Measurements from ENCODE around the gene C1orf174.

C1orf174 gene

DNA sequence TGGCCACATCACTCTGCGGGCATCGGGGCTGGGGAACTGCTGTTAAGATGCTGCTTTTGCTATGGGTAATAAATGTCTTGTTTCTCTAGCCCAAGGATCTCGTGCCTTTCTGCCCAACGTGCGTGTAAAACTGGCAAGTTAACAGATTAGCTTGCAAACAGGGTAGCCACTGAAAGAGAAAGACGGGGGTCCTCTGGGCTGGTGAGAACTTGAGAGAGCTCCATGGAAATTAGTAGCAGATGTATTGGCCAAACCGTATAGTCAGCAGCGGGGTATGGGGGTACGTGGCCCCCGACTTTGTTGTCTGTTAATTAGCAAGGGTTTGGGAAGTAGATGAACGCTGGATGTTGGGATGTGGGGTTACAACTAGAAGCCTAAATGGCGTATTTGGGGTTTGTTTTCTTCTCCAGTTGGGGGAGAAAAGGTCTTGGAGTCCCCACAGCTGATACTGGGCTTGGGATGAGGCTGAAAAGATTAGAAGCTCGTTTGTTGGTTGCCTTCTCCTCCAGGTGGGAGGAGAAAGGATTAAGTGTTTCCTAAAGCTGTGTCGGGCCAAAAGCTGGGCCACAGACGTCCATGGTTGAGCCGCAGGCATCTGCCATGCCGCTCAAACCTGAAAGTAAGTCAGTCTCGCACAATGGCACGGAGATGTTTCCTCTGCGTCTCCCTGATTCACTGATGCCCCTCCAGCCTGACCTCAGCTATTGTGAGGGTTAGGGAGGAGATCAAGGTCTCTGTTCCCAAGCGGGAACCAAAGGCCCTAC lies 32.3 kb upstream of the C1orf174 start:
- no peak for ATAC-seq

DNA sequence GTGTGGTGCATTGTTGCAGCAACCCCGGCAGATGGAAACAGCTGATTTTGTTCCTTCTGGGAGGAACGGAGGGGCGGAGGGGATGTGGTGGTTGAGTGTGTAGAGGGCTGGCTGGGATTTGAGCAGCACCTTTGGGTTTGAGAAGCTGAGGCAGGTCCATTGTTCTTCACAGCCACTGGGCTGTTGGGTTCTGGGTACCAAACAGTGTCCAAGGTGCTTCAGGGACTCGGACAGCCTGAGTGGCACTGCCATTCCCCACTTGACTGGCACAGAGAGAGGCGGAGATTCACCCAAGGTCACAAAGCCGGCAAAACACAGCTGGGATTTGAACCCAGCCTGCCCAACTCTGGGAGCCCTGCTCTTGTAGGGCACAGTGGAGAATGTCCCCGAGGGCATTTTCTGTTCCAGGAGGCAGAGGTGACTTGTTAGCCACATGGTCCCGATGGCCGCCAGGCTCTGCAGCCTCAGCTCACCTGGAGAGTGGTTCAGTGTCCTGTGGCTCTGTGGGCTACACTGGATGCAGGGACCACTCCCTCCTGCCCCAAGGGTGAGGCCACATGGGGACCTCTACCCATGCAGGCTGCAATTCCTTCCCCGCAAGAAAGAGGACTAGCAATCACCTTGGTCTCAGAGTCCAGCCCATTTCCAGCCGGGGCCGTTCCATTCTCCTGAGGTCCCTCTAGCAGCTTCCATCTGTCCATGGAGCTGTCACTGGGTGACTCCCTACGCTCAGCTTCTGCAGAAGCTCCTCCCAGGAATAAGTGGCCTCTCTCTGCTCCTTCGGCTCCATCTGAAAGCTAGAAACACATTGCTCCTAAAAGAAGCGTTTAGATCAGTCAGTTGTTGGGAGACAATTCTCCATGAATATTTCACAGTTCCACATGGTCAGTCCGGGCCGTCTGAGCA lies 31.2 kb upstream of the C1orf174 start:
- ATAC-seq: no peak
- TF ChIP-seq ZNF565 (CRISPR knock-in tag; conservative IDR thresholded peaks at IDR 0.05; ENCODE audit: low read depth) (no peak), TCF4 (CRISPR knock-in tag; IDR thresholded peaks at IDR 0.05; ENCODE audit: borderline replicate concordance) (no peak), ESRRG (CRISPR knock-in tag; IDR thresholded peaks at IDR 0.05) (no peak), ZNF8 (CRISPR knock-in tag; IDR thresholded peaks at IDR 0.05) (no peak), OSR1 (CRISPR knock-in tag; IDR thresholded peaks at IDR 0.05) (no peak), SNAI2 (CRISPR knock-in tag; IDR thresholded peaks at IDR 0.05) (no peak), ARNTL (CRISPR knock-in tag; IDR thresholded peaks at IDR 0.05; ENCODE audit: borderline replicate concordance, low read depth) (no peak), ZFP3 (CRISPR knock-in tag; IDR thresholded peaks at IDR 0.05) (no peak), PPARA (CRISPR knock-in tag; IDR thresholded peaks at IDR 0.05; ENCODE audit: borderline replicate concordance) (no peak), ZFP30 (CRISPR knock-in tag; IDR thresholded peaks at IDR 0.05) (no peak), CSDC2 (CRISPR knock-in tag; IDR thresholded peaks at IDR 0.05) (no peak), TOX (CRISPR knock-in tag; IDR thresholded peaks at IDR 0.05; ENCODE audit: borderline replicate concordance) (no peak), ZNF70 (CRISPR knock-in tag; IDR thresholded peaks at IDR 0.05) (no peak)
- TF ChIP-seq, protein P1, sequence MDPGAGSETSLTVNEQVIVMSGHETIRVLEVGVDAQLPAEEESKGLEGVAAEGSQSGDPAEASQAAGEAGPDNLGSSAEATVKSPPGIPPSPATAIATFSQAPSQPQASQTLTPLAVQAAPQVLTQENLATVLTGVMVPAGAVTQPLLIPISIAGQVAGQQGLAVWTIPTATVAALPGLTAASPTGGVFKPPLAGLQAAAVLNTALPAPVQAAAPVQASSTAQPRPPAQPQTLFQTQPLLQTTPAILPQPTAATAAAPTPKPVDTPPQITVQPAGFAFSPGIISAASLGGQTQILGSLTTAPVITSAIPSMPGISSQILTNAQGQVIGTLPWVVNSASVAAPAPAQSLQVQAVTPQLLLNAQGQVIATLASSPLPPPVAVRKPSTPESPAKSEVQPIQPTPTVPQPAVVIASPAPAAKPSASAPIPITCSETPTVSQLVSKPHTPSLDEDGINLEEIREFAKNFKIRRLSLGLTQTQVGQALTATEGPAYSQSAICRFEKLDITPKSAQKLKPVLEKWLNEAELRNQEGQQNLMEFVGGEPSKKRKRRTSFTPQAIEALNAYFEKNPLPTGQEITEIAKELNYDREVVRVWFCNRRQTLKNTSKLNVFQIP (CRISPR knock-in tag; IDR thresholded peaks at IDR 0.05; ENCODE audit: borderline replicate concordance, low read depth): no peak
- TF ChIP-seq, protein P2, sequence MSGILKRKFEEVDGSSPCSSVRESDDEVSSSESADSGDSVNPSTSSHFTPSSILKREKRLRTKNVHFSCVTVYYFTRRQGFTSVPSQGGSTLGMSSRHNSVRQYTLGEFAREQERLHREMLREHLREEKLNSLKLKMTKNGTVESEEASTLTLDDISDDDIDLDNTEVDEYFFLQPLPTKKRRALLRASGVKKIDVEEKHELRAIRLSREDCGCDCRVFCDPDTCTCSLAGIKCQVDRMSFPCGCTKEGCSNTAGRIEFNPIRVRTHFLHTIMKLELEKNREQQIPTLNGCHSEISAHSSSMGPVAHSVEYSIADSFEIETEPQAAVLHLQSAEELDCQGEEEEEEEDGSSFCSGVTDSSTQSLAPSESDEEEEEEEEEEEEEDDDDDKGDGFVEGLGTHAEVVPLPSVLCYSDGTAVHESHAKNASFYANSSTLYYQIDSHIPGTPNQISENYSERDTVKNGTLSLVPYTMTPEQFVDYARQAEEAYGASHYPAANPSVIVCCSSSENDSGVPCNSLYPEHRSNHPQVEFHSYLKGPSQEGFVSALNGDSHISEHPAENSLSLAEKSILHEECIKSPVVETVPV (CRISPR knock-in tag; IDR thresholded peaks at IDR 0.05): no peak
- TF ChIP-seq, protein P3, sequence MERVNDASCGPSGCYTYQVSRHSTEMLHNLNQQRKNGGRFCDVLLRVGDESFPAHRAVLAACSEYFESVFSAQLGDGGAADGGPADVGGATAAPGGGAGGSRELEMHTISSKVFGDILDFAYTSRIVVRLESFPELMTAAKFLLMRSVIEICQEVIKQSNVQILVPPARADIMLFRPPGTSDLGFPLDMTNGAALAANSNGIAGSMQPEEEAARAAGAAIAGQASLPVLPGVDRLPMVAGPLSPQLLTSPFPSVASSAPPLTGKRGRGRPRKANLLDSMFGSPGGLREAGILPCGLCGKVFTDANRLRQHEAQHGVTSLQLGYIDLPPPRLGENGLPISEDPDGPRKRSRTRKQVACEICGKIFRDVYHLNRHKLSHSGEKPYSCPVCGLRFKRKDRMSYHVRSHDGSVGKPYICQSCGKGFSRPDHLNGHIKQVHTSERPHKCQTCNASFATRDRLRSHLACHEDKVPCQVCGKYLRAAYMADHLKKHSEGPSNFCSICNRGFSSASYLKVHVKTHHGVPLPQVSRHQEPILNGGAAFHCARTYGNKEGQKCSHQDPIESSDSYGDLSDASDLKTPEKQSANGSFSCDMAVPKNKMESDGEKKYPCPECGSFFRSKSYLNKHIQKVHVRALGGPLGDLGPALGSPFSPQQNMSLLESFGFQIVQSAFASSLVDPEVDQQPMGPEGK (CRISPR knock-in tag; IDR thresholded peaks at IDR 0.05; ENCODE audit: borderline replicate concordance): no peak
- TF ChIP-seq, protein P4, sequence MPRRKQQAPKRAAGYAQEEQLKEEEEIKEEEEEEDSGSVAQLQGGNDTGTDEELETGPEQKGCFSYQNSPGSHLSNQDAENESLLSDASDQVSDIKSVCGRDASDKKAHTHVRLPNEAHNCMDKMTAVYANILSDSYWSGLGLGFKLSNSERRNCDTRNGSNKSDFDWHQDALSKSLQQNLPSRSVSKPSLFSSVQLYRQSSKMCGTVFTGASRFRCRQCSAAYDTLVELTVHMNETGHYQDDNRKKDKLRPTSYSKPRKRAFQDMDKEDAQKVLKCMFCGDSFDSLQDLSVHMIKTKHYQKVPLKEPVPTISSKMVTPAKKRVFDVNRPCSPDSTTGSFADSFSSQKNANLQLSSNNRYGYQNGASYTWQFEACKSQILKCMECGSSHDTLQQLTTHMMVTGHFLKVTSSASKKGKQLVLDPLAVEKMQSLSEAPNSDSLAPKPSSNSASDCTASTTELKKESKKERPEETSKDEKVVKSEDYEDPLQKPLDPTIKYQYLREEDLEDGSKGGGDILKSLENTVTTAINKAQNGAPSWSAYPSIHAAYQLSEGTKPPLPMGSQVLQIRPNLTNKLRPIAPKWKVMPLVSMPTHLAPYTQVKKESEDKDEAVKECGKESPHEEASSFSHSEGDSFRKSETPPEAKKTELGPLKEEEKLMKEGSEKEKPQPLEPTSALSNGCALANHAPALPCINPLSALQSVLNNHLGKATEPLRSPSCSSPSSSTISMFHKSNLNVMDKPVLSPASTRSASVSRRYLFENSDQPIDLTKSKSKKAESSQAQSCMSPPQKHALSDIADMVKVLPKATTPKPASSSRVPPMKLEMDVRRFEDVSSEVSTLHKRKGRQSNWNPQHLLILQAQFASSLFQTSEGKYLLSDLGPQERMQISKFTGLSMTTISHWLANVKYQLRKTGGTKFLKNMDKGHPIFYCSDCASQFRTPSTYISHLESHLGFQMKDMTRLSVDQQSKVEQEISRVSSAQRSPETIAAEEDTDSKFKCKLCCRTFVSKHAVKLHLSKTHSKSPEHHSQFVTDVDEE (CRISPR knock-in tag; IDR thresholded peaks at IDR 0.05): no peak

More for the DNA sequence above, 32.3 kb upstream of the C1orf174 start:
- no peak for TF ChIP-seq ZFP3 (CRISPR knock-in tag; IDR thresholded peaks at IDR 0.05)
- no peak for TF ChIP-seq ZC3H10 (CRISPR knock-in tag; IDR thresholded peaks at IDR 0.05)
- no peak for TF ChIP-seq ZFP30 (CRISPR knock-in tag; IDR thresholded peaks at IDR 0.05)
- no peak for TF ChIP-seq ARNTL (CRISPR knock-in tag; IDR thresholded peaks at IDR 0.05; ENCODE audit: borderline replicate concordance, low read depth)
- TF ChIP-seq OSR1 (CRISPR knock-in tag; IDR thresholded peaks at IDR 0.05): no peak
- no peak for TF ChIP-seq ZNF70 (CRISPR knock-in tag; IDR thresholded peaks at IDR 0.05)
- no peak for TF ChIP-seq PPARA (CRISPR knock-in tag; IDR thresholded peaks at IDR 0.05; ENCODE audit: borderline replicate concordance)
- no peak for TF ChIP-seq ESRRG (CRISPR knock-in tag; IDR thresholded peaks at IDR 0.05)
- TF ChIP-seq RARB (CRISPR knock-in tag; IDR thresholded peaks at IDR 0.05): no peak
- no peak for TF ChIP-seq ZNF565 (CRISPR knock-in tag; conservative IDR thresholded peaks at IDR 0.05; ENCODE audit: low read depth)
- TF ChIP-seq SNAI2 (CRISPR knock-in tag; IDR thresholded peaks at IDR 0.05): no peak
